UCSD-AML1 (cell line): ENCODE measurements around the gene FES.
"Not testable (repeated sequence)": the region's sequence is repeated elsewhere in the genome, so short reads cannot be mapped to it uniquely, and the experiment has no call there.

Experiments
- DNase-seq: peaks from one replicate; lab custom pipeline; 2025; ENCODE audit not compliant: unreplicated experiment; lab: John Stamatoyannopoulos, UW

Gene FES

DNA sequence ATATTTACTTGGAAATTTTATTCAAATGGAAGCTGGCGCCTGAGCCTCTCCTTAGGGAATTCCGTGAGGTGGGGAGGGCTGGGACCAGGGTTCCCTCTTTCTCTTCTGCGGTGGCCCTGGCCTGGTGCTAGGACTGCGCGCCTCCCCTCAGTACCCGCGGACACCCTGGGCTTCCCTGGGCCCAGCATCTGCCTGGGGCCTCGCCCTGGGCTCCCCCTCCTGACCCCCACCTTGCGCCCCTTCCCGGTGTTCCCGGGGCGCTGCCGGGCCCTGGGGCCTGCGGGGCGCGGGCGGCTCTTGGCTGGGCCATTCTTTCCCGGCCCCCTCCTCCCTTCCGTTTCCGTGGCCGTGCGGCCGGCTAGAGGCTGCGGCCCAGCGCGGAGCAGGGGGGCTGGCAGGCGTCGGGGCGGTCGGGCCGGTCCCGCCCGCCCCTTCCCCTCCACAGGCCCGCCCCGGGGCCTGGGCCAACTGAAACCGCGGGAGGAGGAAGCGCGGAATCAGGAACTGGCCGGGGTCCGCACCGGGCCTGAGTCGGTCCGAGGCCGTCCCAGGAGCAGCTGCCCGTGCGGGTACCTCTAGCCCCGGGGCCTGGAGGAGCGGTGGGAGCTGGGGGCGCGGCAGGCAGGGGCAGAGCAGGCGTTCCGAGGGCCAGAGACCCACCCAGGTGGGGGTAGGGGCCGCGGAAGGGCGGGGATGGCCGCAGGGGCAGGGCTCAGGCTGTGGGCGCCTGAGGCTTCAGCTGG is at the start of gene FES:
Gene FES (plus strand): TSS at position 529 of the 743 bp plus-strand sequence. CDS start 542 bp downstream, outside the sequence.
- DNase-seq, result peak; percentile 85

DNA sequence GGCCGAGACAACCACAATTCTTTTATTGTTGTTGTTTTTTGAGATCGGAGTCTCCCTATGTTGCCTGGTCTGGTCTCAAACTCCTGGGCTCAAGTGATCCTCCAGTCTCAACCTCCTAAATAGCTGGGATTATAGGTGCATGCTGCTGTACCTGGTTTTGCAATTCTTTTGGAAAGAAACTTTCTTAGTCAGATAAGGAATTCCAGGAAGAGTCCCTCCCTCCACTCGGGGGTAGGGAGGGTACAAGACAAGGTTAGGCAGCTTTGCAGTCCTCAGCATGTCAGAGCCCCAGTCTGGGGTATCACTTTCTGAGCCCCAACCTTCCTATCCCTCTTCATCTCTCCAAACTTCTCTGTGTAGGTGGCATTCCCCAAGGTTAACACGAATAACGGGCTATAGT is 49.7 kb upstream of the FES start:
- DNase-seq, result no peak

DNA sequence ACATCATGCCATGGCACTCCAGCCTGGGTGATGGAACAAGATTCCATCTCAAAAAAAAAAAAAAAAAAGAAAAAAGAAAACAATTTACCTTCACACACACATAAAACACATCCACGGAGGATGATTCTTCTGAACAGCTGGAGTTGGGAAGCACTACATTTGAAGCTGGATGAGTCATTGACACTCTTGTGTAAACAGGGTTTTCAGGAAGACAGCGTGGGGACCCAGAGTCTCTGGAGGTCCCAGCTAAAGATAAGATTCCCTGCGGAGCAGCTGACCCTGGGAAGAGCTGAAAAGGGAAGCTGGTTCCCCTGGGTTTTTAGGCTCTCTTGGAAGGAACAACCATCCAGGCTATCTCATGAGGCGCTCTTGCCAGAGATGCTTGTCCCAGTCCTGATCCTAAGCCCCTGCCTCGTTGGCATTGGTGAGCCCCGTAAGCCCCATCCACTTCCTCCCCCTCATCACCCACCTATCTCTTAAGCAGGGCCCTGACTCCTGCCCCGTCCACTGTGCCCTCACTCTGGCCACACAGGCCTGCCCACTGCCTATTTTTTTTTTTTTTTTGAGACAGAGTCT is 47.9 kb upstream of the FES start:
- DNase-seq, result no peak

DNA sequence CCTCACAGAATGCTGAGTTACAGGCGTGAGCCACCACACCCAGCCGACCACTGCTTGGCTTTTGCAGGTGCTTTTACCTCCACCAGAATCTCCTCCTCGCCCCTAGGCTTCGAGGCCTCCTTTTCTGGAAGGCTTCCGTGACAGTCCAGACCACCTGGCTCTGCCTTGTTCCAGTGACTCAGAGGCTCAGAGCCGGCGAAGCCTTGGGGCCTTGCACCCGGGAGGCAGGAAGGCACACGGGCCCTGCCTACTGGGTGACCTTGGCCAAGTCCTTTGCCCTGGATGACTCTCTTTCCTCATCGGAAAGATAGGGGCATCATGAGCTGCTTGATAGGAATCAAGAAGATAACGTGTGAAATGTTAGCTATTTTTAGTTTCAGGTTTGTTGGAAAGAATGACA is 47.2 kb upstream of the FES start:
- DNase-seq, result no peak

DNA sequence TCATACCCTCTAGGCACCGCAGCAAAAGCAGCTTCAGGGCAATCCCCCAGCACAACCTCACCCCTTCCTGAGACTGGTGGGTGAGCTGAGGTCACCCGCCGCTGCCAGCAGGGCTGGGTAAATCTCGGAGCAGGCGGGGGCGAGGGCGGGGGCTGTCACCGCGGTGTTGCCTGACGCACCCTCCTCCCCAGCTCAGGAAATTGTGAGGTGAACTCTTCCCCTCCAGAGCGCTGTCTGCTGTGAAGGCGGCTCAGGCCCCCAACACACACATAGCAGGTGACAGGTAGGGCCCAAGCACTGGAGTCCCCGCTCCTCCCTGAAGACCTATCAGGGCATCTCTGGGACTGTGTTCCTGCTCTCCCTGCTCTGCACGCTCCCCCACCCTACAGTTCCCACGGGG is 46.2 kb upstream of the FES start:
- DNase-seq, result no peak

DNA sequence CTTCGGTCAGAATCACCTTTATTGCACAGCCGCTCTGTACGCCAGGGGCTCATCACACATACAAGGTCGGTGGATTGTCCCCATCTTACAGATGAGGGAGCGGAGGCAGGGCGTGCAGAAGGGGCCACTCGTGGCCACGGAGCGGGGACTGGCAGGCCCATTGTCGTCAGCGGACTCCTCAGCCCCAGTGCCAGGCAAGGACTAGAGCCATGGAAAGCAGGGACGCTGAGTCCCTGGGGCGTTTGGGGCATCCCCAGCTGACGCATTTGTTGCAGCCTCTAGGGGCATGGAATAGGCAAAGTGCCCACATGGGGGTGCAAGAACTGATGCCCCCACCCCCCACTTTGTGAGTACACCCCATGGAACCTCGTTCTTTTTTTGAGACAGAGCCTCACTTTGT is 45.8 kb upstream of the FES start:
- DNase-seq, result no peak

DNA sequence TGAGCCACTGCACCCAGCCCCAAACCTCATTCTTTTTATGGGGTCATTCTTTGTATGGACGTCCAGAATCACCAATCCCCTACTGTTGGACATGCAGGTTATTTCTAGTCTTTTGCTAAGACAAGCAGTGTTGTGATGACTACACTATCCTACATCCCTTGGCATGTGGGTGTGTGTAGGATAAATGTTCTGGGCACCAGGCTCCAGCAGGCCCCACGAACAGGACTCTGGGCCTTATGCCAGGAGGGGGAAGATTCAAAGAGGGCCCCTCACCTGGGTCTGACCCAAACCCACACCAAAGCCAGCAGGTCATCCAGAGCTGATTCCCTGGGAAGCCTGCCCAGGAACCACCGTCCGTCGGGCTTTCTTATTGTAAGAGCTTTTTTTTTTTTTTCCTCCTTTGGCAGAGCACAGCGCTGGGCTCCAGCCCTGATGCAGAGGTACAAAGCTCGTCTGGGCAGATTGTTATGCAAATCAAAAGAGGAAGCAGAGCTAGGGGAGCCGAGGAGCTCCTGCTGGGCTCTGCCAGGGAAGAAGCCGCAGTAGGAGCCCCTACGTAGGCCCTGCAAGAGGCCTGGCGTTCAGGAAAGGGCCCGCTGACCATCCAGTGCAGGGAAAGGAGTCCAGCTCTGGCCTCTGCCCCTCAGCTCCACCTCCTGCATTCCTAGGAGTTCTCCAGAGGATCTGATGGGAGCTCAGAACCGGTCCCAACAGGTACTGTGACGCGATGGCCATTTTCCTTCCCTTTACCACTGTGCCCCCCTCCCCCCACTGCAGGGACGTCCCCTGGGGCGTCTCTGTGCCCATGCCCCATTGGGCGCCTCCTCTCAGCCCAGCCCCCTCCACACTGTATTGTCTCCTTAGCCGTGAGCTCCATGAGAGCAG is 44.9 kb upstream of the FES start:
- DNase-seq, result peak; percentile 67

DNA sequence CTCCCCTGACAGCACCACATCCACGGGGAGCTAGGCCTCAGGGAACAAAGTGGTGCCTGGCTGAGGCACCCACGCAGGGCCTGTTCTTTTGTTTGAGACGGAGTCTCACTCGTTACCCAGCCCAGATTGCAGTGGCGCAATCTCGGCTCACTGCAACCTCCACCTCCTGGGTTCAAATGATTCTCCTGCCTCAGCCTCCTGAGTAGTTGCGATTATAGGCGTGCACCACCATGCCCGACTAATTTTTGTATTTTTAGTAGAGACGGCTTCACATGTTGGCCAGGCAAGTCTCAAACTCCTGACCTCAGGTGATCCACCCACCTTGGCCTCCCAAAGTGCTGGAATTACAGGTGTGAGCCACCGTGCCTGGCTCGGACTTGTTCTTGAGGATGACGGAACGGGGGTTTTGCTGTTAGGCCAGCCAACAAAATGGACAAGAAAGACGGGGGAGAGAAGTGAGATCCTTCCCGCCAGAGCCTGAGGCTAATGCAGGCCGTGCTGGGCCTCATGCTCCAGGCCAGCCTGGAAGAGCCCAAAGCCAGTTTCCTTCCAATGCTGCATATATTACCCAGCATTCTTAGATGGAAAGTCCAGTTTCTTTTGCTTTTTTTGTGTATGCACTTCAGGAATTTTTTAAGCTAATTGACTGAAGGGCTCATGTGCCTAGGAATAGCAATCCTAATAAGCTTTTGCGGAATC is 44.0 kb upstream of the FES start:
- DNase-seq, result no peak

DNA sequence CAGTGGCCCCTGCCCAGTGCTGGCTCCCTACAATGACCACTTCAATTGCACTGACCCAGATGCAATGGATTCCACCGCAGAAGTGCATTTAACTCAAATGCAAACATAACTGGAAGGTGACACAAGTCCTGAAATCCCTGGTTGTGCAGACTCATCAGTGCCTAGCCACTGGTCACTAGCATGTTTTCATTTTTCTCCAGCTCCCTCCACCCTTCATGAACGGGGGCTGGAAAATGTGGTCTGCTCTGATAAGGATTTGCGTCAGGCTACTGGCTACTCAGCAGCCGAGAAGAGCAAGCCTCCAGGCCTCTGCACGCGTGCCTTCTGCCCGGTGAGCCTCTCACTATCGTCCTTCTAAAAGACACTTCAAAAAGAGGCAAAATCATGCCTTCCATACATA is 43.4 kb upstream of the FES start:
- peak; percentile 51 for DNase-seq

DNA sequence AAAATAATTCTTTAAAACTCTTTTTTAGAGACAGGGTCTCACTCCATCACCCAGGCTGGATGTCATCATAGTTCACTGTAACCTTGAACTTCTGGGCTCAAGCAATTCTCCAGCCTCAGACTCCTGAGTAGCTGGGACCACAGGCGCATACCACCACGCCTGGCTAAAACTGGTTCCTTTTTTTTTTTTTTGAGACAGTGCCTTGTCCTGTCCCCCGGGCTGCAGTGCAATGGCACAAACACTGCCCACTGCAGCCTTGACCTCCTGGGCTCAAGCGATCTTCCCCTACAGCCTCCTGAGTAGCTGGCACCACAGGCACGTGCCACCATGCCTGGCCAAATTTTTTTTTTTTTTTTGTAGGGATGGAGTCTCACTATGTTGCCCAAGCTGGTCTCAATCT is 39.6 kb upstream of the FES start:
- DNase-seq, result no peak

DNA sequence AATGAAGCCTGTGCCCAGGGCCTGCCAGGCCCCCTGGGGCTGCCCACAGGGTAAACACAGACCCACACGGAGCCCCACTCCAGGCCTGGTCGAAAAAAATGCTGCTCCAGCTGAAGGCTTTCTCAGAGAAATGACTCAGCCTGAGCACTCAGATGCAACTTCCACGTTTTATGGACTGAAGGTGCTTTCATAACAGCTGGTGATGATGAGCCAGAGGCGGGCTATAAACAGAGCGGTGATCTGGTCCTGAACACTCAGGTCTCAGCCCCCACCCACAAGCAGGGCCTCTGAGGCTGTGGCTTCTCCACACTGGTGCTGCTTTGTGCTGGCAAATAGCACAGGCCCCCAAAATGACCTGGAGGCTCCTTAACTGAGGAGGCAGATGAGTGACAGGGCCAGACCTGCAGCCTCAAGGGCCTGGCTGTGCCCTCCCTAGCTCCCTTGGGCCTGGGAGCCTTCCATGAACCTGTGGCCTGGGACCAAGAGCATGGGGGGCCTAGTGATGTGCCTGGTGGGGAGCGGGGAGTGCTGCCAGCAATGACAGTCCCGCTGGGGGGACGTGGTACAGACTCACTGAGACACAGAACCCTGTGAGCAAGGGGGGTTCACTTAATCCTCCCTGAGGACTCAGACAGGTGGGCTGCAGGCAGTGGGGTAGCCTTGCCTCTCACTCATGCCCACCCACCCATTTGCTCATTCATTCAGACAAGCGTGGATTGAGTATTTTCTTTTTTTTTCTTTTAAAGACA is 38.9 kb upstream of the FES start:
- DNase-seq, result no peak

DNA sequence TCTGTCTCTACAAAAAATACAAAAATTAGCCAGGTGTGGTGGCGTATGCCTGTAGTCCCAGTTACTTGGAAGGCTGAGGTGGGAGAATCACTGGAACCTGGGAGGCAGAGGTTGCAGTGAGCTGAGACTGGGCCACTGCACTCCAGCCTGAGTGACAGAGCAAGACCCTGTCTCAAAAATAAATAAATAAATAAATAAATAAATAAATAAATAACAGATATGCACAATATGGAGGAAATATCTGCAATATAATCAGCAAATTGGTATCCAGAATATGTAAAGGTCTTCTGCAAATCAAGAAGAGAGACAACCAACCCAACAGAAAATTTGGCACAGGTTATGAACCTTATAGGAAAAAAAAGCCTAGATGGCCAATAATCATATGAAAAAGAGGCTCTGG is 34.9 kb upstream of the FES start:
- DNase-seq, result not testable (repeated sequence)

DNA sequence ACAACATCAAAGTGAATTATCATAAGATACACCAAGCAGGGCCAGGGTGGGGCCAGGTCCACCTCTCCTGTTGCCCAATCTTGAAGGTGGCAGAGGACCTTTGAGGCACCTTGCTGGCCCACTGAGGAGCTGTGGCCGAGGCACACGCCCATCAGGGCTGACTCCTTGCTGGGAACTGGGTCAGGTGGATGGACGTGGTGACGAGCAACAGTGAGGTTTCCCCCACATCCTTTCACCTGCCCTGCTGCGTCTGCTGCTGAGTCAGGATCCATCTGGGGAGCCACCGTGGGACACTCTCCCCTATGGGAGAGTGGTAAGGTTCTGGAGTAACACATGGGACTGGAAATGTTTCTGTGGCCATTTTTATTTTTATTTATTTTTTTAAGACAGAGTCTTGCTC is 33.2 kb upstream of the FES start:
- DNase-seq, result no peak

DNA sequence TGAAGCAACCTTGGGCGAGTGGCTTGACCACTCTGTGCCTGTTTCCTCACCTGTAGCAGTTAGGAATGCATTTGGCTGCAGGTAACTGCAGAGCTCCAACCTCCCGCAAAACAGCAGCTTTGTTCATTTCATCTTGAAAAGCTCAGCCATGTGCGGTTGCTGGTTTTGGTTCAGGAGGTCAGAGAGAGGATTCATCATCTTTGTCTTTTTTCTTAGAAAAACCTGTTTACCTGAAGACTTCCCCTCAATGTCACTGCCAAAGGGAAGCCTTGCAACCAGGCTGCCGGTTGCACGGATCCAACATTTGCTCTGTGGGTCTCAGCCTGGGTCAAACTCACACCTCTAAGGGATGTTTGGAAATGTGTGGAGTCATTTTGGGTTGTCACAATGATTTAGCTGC is 32.4 kb upstream of the FES start:
- DNase-seq, result no peak

DNA sequence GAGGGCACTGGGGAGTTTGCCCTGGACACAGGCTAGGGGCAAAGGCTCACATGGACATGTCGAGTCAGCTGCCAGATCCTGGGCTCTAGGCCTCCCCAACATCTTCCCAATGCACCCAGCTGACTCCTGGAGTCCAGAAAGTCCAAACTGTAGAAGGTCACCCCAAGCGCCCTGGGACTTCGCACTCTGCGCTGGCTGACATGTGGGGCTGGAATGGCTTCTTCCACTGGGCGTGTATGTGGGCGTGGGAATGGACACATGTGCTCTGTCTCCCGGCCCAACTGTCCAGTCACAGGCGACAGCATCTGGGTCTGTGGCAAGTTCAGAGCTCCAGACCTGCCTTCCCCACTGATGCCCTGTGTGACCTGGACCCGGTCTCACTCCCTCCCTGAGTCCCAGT is 29.2 kb upstream of the FES start:
- no peak for DNase-seq

DNA sequence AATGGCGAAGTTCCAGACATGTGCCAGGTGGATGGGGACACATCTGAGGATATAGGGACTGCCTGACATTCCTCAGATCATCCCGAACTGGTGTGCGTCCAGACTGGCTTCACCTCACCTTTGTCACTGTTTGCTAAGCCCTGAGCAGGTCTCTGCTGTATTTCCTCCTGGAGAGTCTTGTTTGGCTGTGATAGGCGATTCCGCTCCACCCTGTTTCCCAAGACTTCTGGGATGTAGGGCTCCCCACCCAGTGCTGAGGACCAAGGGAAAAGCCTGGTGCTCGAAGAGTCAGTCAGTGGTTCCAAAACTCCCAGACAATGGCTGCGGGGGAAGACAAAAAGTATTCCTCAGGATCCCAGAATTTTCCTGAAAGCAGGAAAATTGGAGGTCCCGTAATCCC is 27.0 kb upstream of the FES start:
- DNase-seq, result no peak

DNA sequence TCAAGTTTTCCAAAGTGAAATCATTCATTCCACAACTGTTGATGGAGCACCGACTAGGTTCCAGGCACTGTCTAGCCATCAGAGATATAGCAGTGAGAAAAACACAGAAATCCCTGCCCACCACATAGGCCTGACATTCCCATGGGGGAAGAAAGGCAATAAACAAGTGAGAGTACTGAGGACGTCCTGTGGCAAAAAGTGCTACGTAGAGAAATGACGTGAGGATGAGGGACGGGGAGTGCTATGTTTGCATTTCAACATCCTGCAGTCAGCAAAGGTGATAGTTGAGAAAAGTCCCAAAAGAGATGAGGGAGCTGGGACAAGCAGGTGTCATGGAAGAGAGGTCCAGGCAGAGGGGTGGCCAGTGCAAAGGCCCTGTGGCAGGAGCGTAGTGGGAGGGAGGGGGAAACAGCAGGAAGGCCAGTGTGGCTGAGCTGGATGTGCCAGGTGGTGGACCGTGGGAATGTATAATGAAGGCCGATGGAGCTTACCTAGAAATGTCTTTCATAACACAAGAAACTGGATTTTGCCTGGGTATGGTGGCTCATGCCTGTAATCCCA is 26.3 kb upstream of the FES start:
- no peak for DNase-seq

DNA sequence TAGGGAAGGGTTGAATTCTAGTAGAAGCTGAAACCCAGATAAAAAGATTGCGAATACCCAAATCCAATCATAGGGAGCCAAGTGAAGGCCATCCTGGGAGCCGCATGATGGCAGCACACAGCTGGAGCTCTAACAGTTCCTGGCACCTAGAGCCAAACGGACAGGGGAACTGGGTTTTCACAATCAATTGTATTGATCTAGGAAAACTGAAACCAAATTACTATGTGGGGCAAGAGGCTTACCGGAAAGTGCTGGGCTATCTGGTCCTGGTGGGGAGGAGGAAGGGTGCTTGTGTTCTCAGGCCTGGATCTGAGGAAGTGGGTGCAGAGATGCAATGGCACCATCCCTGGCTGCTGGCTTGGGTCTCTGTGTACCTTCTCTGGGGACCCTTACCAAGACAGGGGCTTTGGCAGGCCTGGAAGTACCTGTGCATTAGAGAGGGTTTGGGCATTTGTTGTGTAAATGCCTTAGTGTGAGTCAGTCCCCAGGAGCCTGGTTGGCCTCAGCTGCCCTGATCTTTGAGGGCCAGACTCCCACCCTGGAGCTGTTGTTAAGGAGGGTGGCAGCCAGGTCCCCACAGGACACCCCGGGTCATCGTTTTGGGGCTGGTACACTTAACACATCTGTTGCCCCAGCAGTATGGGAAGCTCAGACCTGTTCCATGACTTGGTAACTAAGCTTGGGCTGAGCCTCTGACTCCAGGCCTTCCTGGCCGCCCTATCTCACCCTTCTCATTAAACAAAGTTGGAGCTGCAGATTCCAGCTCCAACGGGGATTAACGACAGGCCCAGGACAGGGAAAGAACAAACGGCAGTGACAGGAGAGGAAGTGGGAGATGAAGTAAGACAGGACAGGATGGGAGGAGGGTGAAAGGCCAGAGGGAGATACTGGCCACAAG is 24.8 kb upstream of the FES start:
- no peak for DNase-seq

DNA sequence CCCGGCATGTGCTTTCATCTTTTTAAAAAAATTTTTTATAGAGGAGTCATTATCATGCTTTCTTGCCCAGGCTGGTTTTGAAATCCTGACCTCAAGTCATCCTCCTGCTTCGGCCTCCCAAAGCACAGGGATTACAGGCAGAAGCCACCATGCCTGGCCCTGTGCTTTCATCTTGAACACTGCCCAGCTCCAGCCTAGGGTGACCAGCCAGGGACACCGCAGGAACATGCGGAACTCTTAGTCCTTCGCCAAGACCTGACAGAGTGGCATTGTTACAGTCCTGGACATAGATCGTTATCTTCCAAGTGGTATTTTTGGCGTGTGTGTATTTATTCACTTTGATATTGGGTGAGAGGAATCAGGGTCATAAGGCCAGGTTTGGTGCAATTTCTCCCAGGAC is 23.9 kb upstream of the FES start:
- DNase-seq, result no peak
